Uterus (tissue), 2 donors: ENCODE measurements around the gene CFTR.

ENCODE experiments used
- POLR2A ChIP-seq, 2 donors: fragments of 450-650 bp; IDR thresholded peaks; one replicate each; pipeline ENCODE4 v1.6.1; 2016; ENCODE audit warnings: antibody characterized with exemption in 2 of 2, mild to moderate bottlenecking in 1 of 2, moderate library complexity in 1 of 2
- TF ChIP-seq, protein P1 (sequence below), 4 experiments: fragments of 200-600 bp in 2 of 4; fragments of 450-650 bp in 2 of 4; sonication (generic) in 2 of 4; IDR thresholded peaks; one replicate each; pipeline ENCODE4 v1.5.1; 2016 to 2019; ENCODE audit warnings: antibody characterized with exemption in 4 of 4, mild to moderate bottlenecking in 2 of 4, moderate library complexity in 1 of 4

DNA sequence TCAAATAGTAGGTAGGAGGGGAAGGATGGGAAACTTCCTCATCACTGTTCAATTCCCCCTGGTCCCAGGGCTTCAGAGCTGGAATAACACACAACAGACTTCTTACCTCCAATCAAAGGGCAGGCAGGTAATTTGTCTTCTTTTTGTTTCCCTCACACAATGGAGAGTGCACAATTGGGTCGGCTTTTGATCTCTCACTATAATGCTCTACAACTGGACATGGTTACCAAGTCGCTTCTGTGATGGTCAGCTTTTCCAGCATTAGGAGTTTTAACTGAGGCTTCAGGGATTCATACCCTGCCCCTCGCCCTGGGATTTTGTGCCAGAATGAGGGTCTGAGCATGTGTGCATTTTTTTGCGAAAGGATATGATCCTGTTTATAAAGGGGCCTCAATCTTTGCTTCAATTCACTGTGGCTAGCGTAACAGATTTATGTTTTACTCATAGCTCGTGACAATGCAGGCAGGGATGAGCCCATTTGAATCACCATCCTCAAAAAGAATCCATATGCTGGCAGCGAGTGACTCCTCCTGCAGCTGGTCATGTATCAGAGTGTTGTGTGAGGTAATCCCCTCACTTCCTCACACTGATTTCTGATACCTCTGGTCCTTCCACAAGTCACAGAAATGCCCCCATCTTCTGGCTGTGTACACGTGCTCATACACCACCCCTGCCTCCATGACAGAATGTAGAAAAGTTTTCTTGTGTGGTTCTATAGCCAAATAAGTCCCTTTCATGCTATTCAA lies 203.8 kb downstream of the CFTR start:
- TF ChIP-seq, protein P1, sequence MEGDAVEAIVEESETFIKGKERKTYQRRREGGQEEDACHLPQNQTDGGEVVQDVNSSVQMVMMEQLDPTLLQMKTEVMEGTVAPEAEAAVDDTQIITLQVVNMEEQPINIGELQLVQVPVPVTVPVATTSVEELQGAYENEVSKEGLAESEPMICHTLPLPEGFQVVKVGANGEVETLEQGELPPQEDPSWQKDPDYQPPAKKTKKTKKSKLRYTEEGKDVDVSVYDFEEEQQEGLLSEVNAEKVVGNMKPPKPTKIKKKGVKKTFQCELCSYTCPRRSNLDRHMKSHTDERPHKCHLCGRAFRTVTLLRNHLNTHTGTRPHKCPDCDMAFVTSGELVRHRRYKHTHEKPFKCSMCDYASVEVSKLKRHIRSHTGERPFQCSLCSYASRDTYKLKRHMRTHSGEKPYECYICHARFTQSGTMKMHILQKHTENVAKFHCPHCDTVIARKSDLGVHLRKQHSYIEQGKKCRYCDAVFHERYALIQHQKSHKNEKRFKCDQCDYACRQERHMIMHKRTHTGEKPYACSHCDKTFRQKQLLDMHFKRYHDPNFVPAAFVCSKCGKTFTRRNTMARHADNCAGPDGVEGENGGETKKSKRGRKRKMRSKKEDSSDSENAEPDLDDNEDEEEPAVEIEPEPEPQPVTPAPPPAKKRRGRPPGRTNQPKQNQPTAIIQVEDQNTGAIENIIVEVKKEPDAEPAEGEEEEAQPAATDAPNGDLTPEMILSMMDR (IDR thresholded peaks at IDR 0.05), result no peak
- TF ChIP-seq POLR2A (IDR thresholded peaks at IDR 0.05), result no peak
